Measurements from ENCODE around the gene SNAPC1.

SNAPC1 gene

DNA sequence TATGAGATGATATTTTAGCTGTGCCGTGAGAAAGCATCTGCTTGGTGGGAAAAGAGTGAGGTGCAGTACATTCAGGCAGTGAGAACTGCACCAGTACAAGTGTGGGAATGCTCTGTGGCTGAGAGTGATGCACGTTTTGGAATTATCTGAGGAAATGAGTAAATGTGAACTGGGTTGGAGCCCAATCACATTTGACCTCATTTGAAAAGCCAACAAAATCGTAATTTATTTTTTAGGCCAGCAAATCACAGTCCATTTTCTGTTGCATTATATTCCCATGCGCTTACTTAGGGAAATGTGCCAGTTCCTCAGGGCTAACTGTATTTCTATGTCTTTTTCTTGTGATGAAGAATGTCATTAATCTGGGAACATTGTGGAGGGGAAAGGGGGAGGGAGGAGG is 77.3 kb downstream of the SNAPC1 start:
- TF ChIP-seq, protein P1, sequence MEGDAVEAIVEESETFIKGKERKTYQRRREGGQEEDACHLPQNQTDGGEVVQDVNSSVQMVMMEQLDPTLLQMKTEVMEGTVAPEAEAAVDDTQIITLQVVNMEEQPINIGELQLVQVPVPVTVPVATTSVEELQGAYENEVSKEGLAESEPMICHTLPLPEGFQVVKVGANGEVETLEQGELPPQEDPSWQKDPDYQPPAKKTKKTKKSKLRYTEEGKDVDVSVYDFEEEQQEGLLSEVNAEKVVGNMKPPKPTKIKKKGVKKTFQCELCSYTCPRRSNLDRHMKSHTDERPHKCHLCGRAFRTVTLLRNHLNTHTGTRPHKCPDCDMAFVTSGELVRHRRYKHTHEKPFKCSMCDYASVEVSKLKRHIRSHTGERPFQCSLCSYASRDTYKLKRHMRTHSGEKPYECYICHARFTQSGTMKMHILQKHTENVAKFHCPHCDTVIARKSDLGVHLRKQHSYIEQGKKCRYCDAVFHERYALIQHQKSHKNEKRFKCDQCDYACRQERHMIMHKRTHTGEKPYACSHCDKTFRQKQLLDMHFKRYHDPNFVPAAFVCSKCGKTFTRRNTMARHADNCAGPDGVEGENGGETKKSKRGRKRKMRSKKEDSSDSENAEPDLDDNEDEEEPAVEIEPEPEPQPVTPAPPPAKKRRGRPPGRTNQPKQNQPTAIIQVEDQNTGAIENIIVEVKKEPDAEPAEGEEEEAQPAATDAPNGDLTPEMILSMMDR (conservative IDR thresholded peaks at IDR 0.05): no peak
- H3K27ac ChIP-seq: no peak overlapping the region

- TF ChIP-seq, protein P1 (conservative IDR thresholded peaks at IDR 0.05): no peak
- H3K27ac ChIP-seq: no peak overlapping the region
These were observed 78.9 kb downstream of the SNAPC1 start for GRCh38 chr14:61841145-61841544.

All from VCaP (cell line).